ENCODE measurements around the gene SLC26A2. TPM values are rescaled to one million over a fixed set of nuclear protein-coding genes. Genes with fewer than 3 reads are reported as not detected.

SLC26A2 gene
- total RNA-seq, 1 experiment from 2014 or later, result 111 TPM

GRCh38 chr5:150035139-150035895, 74.8 kb downstream of the SLC26A2 start:
- no peaks in the 10 kb centered on the region for H3K9me3 ChIP-seq (ENCODE audit: control insufficient read depth, insufficient read depth, low read depth, low read length)
- ATAC-seq (no peak), DNase-seq (ENCODE audit: low read depth, low spot score) (no peak)
- intact Hi-C loops (cut with micrococcal nuclease; ENCODE audit: unreplicated experiment), result no loop called here
- H3K4me1 ChIP-seq (ENCODE audit: control insufficient read depth, insufficient read depth, low read length), result no peaks in the 10 kb centered on the region
- in situ Hi-C loops (cut with HindIII; ENCODE audit: low pct_unique_long_range_greater_than_20kb, low sequenced_read_pairs), result no loop called here
- ChIA-PET POLR2A (no interaction called here), CTCF (no interaction called here)
- H3K27me3 ChIP-seq (ENCODE audit: control insufficient read depth, insufficient read depth, low read length), result no peaks in the 10 kb centered on the region
- H3K36me3 ChIP-seq (ENCODE audit: control insufficient read depth, insufficient read depth, low read length), result peaks cover 57% of the 10 kb centered on the region
- H3K4me3 ChIP-seq (ENCODE audit: low read depth in 2 of 2, low read length in 2 of 2), result no peak overlapping the region
- no TSS peak for BruUV-seq (replicated peaks)
- TF ChIP-seq SIN3A (IDR thresholded peaks at IDR 0.05; ENCODE audit: borderline replicate concordance, insufficient read depth, low read depth, low read length) (no peak), TCF7L2 (IDR thresholded peaks at IDR 0.05; ENCODE audit: low read depth, low read length) (no peak), REST (IDR thresholded peaks at IDR 0.05; ENCODE audit: insufficient read depth in 1 of 2, low read depth in 2 of 2, low read length in 1 of 2) (no peak), CTCF (IDR thresholded peaks at IDR 0.05) (no peak), POLR2AphosphoS5 (IDR thresholded peaks at IDR 0.05; ENCODE audit: low read depth, low read length) (no peak)
- no peak overlapping the region for H3K27ac ChIP-seq (ENCODE audit: low read length)

GRCh38 chr5:150036513-150036912, 76.0 kb downstream of the SLC26A2 start:
- Histone ChIP-seq H3K4me1 (ENCODE audit: control insufficient read depth, insufficient read depth, low read length) (no peaks in the 10 kb centered on the region), H3K27ac (ENCODE audit: low read length) (no peak overlapping the region), H3K36me3 (ENCODE audit: control insufficient read depth, insufficient read depth, low read length) (peaks cover 61% of the 10 kb centered on the region), H3K9me3 (ENCODE audit: control insufficient read depth, insufficient read depth, low read depth, low read length) (no peaks in the 10 kb centered on the region), H3K4me3 (ENCODE audit: low read depth in 2 of 2, low read length in 2 of 2) (no peak overlapping the region), H3K27me3 (ENCODE audit: control insufficient read depth, insufficient read depth, low read length) (no peaks in the 10 kb centered on the region)
- ChIA-PET POLR2A (no interaction called here), CTCF (no interaction called here)
- in situ Hi-C loops (cut with HindIII; ENCODE audit: low pct_unique_long_range_greater_than_20kb, low sequenced_read_pairs), result no loop called here
- DNase-seq (ENCODE audit: low read depth, low spot score) (no peak), ATAC-seq (no peak)
- no peak for TF ChIP-seq REST (IDR thresholded peaks at IDR 0.05; ENCODE audit: insufficient read depth in 1 of 2, low read depth in 2 of 2, low read length in 1 of 2)
- TF ChIP-seq POLR2AphosphoS5 (IDR thresholded peaks at IDR 0.05; ENCODE audit: low read depth, low read length), result no peak
- TF ChIP-seq TCF7L2 (IDR thresholded peaks at IDR 0.05; ENCODE audit: low read depth, low read length), result no peak
- TF ChIP-seq CTCF (IDR thresholded peaks at IDR 0.05), result no peak
- no peak for TF ChIP-seq SIN3A (IDR thresholded peaks at IDR 0.05; ENCODE audit: borderline replicate concordance, insufficient read depth, low read depth, low read length)
- BruUV-seq (replicated peaks), result no TSS peak
- intact Hi-C loops (cut with micrococcal nuclease; ENCODE audit: unreplicated experiment), result no loop called here

Measured in Panc1 (cell line).